Endothelial cell of hepatic sinusoid (primary cell): ENCODE measurements around the gene CEP85.
"Not testable (repeated sequence)": the region's sequence is repeated elsewhere in the genome, so short reads cannot be mapped to it uniquely, and the experiment has no call there.

ENCODE experiments used
- in situ Hi-C: cut with HindIII; loops from 2 replicates; pipeline ENCODE4 v1.10.0; 2017; ENCODE audit warnings: low sequenced_read_pairs

The CEP85 gene

DNA sequence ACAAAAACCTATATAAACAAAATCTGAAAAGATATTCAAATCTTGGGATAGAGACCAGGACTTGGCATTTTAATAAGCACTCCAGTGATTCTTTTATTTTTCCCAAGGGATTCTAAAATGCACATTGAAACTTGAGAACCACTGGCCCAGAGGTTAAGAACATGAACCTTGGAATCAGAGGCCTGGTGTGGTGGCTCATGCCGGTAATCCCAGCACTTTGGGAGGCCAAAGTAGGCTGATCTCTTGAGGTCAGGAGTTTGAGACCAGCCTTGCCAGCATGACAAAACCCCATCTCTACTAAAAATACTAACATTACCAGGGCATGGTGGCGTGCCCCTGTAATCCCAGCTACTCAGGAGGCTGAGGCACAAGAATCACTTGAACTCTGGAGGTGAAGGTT is 12.9 kb upstream of the CEP85 start:
- in situ Hi-C loops, result no loop called here

DNA sequence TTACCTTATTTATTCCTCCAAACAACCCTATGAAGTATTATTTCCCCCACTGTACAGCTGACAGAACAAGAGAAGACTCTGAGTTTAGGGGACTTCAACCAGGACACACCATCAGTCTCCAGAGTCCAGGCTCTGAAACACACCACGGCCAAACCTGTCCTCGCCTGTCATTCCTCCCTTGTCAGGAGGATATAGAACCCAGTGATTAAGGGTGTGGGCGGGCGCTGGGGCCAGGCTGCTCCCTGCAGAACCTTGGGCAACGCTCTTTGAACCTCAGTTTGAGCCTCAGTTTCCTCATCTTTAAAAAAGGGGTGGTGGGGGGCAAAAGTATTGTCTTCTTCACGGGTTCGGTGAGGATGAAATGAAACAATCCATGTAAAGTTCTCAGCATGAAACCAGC is 9.4 kb upstream of the CEP85 start:
- in situ Hi-C loops, result loop anchor here (5.0 kb wide), 1 partner anchor 57 kb away; the partner anchor contains the start of genes C1orf232 and ZNF593

DNA sequence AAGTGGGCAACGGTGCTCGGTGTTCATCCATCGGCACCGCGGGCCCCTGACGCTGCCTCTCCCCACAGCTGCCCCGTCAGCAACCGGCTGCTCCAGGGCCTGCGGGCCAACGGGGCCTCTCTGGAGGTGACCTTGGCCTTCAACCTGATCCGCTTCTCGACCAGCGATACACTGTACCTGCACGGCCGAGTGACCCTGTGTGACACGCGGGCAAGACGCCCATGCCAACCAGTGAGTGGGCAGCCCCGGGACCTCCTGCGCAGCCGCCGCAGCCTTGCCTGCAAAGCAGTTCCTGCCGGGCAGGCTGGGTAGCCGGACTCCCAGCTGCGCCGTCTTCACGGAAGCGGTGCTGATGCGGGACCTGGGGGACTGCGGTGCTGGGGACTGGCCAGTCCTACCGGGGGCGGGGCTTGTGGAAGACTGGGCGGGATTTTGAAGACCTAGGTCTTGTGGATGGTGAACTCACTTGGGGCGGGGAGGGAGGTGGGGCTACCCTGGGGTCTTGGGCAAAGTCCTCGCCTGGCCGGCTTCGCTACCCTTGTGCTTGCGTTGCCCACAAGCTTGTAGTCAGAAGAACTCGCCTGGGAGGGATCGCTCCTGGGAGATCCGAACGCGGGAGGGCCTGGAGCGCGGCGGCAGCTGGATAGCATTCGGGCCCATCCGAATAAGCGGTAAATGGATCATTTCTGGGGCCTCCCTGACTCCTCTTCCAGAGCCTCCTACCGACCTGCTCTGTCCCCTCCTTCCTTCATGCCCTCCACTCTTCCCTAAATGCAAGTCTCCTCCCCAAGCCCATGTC is 8.8 kb upstream of the CEP85 start:
- in situ Hi-C loops, result loop anchor here (5.0 kb wide), 1 partner anchor 58 kb away; the partner anchor contains the start of genes C1orf232 and ZNF593

DNA sequence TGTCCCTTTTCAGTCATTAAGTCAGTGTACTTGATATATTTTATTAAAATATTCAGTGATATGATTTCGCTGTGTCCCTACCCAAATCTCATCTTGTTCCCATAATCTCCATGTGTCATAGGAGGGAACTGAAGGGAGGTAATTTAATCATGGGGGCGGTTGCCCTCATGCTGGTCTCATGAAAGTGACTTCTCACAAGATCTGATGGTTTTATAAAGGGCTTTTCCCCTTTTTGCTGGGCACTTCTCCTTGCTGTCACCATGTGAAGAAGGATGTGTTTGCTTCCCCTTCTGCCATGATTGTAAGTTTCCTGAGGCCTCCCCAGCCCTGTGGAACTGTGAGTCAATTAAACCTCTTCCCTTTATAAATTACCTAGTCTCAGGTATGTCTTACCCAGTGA is 3.3 kb upstream of the CEP85 start:
- in situ Hi-C loops, result not testable (repeated sequence)

DNA sequence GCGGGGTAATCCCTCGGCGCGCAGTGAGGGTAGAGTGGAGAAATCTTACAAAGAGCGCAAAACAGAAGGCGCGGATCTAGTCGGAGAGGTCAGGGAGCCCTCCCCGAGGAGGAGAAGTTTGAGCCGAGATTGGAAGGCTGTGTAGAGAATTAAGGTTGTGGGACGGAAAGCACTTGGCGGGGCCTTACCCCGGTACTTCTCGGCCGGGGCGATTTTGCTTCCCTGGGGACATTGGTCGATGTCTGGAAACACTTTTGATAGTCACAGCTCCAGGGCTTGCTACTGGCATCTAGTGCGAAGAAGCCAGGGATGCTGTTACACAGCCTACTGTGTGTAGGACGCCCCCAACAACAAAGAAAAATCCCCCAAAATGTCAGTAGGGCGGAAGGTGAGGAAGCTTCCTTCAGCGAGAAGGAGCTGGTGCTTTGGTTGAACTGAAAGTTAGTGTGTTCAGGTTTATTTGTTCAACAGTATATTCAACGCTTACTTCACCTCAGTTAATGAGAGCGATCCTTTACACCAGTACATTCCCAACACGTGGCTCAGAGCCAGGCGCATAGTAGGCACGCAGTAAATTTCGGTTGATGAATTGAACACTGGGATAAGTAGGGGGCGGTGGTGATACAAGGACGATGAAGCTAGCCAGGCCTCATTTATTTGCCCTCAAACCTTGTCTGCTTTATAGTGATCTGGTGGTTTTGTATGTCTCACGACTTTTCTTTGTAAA is 807 bp downstream of the CEP85 start:
- in situ Hi-C loops, result no loop called here

DNA sequence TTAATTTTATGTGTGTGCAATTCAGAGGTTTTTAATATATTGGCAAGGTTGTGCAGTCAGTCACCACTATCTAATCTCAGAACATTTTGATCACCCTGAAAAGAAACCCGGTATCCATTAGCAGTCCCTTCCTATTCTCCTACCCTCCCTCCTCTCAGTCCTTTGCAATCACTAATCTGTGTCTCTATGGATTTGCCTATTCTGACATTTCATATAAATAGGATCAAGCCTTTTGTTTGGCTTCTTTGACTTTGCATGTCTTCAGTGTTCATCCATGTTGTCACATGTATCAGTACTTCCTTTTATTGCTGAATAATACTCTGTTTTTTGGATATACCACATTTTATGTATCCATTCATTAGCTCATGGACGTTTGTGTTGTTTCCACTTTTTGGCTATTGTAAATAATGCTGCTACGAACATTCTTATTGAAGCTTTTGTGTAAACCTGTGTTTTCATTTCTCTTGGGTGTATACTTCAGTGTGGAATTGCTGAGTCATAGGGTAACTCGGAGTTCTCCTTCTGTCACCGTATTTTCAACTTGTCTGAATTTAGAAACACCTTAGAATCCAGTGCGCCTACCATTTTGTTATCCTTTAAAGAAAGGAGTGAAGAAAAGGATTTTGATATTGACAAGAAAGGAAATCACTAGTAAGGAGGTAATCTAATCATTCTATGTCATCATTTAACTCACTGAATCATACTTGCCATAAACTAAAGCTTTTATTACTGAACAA is 3.4 kb downstream of the CEP85 start:
- in situ Hi-C loops, result no loop called here

DNA sequence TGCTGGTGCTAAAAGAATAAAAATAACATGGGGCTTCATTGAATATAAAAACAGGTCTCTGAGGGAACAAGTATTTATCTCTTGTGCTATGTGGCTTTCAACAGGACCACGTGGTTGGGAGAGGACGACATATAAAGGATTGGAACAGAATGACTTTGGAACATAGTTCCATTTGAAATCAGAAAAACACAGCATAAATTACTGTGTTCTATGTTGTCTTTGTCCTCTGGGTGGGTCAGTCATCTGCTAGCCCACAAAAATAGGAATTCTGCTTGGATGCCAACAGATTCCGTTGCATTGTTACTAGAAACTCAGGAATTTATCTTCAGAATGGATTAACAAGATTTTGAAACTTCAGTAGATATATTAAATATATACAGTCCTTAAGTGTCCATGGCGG is 5.9 kb downstream of the CEP85 start:
- in situ Hi-C loops, result no loop called here

DNA sequence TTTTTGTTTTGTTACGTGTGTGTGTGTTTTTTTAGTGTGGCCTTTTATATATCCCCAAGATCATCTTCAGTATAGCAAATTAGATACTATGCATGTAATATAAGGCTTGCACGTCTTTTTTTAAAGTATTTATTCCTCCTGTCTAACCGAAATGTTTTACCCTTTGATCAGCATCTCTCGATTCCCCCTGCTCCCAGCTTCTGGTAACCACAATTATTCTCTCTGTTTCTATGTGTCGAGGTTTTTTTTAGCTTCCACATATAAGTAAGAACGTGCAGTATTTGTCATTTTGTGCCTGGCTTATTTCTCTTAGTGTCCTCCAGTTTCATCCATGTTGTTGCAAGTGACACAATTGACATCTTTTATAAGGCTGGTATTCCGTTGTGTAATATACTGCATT is 18.7 kb downstream of the CEP85 start:
- in situ Hi-C loops, result no loop called here

DNA sequence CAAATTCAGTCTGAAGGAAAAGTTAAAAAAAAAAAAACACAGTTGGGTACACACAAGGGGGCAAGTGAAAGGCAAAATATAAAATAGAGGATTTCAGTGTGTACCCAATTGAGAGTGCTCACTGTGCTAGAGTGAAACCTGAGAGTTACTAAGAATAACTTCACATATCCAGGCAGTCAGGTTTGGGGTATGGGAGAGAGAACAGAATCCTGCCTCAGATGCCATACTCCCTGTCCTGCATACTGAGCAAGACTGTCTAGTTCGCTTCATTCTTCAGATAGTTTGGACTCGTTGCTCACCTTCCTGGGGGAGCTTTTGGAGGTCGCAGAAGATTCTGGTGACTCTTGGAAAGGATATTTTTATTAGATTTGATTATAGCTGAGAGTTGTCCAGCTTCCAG is 20.4 kb downstream of the CEP85 start:
- in situ Hi-C loops, result no loop called here

DNA sequence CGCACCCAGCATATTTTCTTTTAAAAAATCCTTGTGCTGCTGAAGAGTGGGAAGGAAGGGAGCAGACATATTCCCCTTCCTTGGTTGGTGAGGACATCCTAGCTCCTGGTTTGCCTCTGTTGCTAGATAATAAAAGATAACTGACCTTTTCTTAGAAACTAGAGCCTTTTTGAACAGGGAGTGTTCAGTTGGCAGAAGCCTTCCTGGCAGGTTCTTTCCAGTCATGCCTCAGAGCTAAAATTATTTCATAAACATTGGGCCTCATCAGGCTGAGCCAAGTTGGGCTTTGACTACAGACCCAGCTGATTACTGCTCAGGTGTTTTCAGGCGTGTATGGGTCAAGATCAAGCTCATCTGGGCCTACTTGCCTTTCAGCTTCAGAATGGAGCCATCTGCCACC is 23.2 kb downstream of the CEP85 start:
- in situ Hi-C loops, result no loop called here

DNA sequence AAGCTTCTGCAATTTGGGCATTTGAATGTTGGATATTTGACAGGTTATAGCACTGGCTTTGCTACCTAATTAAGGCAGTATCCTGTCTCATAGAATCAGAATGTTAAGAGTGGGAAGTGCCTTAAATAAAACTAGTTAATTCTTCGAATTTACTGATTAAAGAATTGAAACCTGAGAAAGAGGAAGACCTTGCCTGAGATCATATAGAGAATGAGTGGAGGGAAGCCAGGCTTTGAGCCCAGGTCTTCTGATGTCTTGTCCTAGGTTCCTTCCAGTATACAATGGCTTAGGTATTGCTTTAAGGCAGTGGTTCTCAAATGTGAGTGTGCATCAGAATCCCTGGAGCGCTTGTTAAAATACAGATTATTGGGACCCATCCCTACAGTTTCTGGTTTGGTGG is 25.0 kb downstream of the CEP85 start:
- in situ Hi-C loops, result no loop called here

DNA sequence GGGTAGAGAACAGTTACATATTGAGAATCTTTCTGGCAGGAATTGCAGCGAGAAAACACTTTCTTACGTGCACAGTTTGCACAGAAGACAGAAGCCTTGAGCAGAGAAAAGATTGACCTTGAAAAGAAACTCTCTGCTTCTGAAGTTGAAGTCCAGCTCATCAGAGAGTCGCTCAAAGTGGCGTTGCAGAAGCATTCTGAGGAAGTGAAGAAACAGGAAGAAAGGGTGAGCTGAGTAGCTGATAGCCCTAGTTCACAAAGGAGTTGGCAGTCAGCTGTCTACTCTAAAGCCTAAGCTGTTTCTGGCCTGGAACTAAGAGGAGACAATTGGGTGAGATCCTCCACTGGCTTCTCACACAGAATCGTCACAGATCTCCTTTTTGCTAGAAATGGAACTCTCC is 25.6 kb downstream of the CEP85 start:
- in situ Hi-C loops, result no loop called here

DNA sequence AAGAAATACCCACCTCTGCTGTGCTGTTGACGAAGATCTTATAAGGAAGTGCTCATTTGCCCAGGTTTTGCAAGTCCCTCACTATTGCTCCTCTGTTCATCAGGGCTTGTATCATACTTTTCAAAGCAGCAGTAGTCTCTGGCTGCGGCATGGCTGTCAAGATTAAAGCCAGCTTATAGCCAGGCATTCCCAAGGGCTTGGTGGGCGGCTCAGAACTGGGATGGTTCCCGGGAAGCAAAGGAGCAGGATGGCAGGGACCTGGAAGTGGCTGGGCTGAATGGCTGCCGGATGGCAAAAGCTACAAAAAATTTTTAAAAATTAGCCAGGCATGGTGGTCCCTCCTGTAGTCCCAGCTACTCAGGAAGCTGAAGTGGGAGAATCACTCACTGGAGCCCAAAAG is 29.2 kb downstream of the CEP85 start:
- in situ Hi-C loops, result no loop called here

DNA sequence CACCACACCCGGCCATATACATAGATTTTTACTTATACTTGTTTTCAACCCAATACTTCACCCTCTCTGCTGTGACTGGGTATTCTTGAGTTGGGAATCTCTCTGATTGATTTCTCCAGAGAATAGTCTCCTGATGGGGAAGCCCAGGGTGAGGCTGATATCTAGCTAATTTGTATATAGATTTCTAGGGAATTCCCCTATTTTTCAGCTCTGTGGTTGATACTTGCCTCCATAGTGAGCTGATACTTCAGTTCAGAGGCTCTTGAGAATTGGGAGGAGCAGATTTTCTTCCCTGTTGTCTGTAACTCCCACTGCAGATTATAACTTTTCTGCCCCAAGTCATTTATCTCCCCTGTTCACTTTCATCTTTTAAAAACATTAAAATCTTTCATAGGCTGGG is 31.4 kb downstream of the CEP85 start:
- in situ Hi-C loops, result no loop called here

DNA sequence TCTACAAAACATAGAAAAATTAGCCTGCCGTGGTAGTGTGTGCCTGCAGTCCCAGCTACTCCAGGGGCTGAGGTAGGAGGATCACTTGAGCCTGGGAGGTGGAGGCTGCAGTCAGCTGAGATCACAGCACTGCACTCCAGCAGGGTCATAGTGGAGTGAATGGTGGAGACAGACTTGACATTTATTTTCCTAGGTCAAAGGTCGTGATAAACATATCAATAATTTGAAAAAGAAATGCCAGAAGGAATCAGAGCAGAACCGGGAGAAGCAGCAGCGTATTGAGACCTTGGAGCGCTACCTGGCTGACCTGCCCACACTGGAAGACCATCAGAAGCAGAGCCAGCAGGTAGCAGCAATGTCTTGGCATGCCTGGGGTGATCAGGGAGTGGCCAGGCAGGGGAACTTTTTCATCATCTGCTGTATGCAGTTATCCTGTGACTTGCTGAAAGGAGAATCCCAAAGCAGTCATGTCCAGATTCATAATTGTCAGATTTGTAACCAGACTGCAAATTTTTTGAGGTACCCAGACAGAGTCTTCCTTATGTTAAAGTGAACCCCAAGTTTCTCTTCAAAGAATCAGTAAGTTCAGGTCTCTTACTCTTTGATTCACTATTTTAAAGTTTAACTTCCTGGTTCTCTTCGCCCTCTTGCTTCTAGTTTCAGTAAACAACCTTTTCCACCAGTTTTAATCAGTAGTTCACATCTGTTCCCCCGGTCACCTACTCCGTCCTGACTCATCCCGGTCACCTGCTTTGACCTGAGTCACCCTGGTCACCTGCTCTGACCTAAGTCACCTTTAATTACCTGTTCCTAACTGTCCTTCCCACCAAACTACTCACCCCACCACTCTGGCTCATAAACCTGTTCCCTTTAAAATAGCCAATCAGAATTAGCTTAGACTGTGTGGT is 34.5 kb downstream of the CEP85 start:
- in situ Hi-C loops, result no loop called here

DNA sequence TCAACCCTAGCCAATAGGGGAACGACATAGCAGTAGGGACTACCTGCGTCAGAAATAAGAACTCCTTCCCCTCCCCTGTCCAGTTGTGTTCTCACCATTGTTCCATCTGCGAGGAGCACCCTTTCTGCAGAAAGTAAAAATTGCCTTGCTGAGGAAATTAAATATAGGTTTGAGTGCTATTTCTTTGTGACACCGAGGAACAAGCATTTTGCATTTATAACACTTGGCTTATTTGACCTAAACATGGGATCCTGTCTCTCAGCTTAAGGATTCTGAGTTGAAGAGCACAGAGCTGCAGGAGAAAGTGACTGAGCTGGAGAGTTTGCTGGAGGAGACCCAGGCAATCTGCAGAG is 35.2 kb downstream of the CEP85 start:
- in situ Hi-C loops, result no loop called here

DNA sequence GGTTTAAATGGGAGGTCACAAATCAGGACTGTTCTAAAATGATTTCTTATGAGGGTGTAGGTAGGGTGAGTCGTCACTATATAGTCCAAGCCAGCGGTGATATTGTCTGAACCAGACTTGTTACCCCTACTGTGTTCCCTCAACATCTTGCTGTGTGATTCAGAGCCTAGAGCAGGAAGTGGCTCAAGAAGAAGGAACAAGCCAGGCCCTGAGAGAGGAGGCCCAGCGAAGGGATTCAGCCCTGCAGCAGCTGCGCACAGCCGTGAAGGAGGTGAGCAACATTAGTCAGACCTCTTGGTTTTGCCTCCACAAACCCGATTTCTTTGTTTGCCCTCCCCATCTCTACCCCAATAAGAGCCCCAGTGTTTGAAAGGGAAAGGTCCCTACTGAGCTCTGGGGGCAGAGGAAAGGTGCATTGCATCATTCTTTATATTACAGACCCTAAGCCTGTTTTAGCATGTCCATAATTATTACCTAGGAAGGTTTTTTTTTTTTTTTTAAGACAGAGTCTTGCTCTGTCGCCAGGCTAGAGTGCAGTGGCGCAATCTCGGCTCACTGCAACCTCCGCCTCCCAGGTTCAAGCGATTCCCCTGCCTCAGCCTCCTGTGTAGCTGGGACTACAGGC is 40.9 kb downstream of the CEP85 start:
- in situ Hi-C loops, result loop anchor here (5.0 kb wide), 2 partner anchors 63 to 87 kb away; no protein-coding TSS in a partner anchor

DNA sequence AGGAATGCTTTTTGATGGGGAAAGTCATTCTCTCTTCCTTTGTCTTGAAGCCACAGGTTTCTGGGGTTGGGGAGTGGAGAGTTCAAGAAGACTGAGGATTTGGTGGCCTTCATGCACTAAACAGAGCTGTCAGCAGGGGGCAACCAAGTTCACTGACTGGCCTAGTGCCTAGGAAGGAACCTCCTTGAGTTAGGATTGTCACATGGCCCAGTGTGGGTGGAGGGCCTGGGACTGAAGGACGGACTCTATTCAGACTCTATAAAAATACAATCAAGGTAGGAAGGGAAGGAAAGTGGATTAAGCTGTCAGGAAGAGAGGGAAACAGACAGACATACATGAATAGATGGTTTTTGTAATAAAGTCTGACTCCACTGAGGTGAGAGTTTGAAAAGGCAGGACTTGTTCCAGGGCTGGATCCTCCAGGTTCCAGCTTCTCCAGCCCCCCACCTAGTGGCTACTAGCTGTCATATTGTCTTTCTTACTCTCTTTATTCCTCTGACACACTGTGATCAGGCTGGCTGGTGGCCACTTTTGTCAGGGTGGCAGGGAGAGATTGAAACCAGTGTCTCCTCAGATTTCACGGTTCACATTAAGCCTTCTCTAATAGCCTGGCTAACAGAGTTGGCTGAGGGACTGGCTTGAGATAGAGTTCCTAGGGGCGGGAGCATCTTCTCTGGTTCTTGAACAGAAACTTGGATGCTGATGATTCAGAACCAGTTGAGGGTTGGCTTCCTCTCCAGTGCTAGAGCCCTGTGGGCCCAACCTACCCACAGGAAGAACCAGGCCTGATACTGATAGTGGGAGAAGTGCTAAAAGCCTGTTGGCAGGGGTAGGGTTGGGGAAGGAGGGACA is 41.8 kb downstream of the CEP85 start:
- in situ Hi-C loops, result no loop called here

DNA sequence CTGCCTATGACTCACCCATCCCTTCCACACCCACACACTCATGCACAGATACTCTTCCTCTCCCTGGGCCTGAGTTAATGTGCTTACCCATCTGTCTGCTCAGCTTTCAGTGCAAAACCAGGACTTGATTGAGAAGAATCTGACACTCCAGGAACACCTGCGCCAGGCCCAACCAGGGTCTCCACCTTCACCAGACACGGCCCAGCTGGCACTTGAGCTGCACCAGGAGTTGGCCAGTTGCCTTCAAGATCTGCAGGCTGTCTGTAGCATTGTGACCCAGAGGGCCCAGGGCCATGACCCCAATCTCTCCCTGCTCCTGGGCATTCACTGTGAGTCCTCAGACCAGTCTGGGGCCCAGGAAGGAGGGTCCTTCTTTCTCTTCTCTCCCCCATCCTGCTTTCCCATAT is 42.4 kb downstream of the CEP85 start:
- in situ Hi-C loops, result no loop called here
